ENCODE measurements around the gene AGT.
"Not testable (repeated sequence)": the region's sequence is repeated elsewhere in the genome, so short reads cannot be mapped to it uniquely, and the experiment has no call there.

AGT gene

GRCh38 chr1:230743899-230744298 lies 30.0 kb upstream of the AGT start:
- no peak for DNase-seq

- DNase-seq = no peak
Observed at GRCh38 chr1:230739564-230740290, 25.8 kb upstream of the AGT start.

- DNase-seq = no peak
Observed at GRCh38 chr1:230737622-230738262, 23.8 kb upstream of the AGT start.

GRCh38 chr1:230735447-230735846 lies 21.5 kb upstream of the AGT start:
- no peak for DNase-seq

GRCh38 chr1:230730977-230731376 lies 17.1 kb upstream of the AGT start:
- no peak for DNase-seq

- no peak for DNase-seq
Observed at GRCh38 chr1:230728710-230729392, 14.9 kb upstream of the AGT start.

- no peak for DNase-seq
Observed at GRCh38 chr1:230725256-230726012, 11.5 kb upstream of the AGT start.

- not testable (repeated sequence) for DNase-seq
Observed at GRCh38 chr1:230721849-230722522, 8.1 kb upstream of the AGT start.

- DNase-seq = no peak
Observed at GRCh38 chr1:230717251-230717650, 3.3 kb upstream of the AGT start.

GRCh38 chr1:230716453-230716852 lies 2.5 kb upstream of the AGT start:
- not testable (repeated sequence) for DNase-seq

GRCh38 chr1:230715510-230715909 lies 1.6 kb upstream of the AGT start:
- no peak for DNase-seq

- DNase-seq = no peak
Observed at GRCh38 chr1:230713547-230713914, 391 bp downstream of the AGT start.

- no peak for DNase-seq
Observed at GRCh38 chr1:230713138-230713537, 784 bp downstream of the AGT start.

- no peak for DNase-seq
Observed at GRCh38 chr1:230712470-230712942, 1.4 kb downstream of the AGT start.

GRCh38 chr1:230711245-230711644 lies 2.7 kb downstream of the AGT start:
- no peak for DNase-seq

- DNase-seq = no peak
Observed at GRCh38 chr1:230710543-230710904, 3.4 kb downstream of the AGT start.

GRCh38 chr1:230709619-230710542 lies 4.0 kb downstream of the AGT start:
- no peak for DNase-seq

GRCh38 chr1:230708631-230709580 lies 5.0 kb downstream of the AGT start:
- no peak for DNase-seq

GRCh38 chr1:230707732-230708630 lies 5.9 kb downstream of the AGT start:
- DNase-seq = no peak

All from CD4-positive, alpha-beta T cell treated with Interleukin-4 for 1 hour (primary cell).